Neutrophil (primary cell): ENCODE measurements around the gene WNK2.
A peak's percentile ranks its signal among the peaks of the same experiment; 100 is the strongest.

Source experiments
- H3K27ac ChIP-seq: fragments of 200-600 bp; sonication (generic); 2 replicates; pipeline ENCODE4 v1.5.1; 2016; ENCODE audit warnings: mild to moderate bottlenecking, moderate library complexity
- H3K27me3 ChIP-seq: fragments of 200-600 bp; sonication (generic); 2 replicates; pipeline ENCODE4 v1.6.0; 2016; ENCODE audit warnings: mild to moderate bottlenecking
- H3K36me3 ChIP-seq: fragments of 200-600 bp; sonication (generic); 2 replicates; pipeline ENCODE4 v1.5.1; 2017
- H3K4me1 ChIP-seq, 2 experiments: fragments of 200-600 bp in 1 of 2; sonication (generic) in 1 of 2; 1 replicate in 1 of 2; 2 replicates in 1 of 2; pipeline versions ENCODE4 v1.5.1 to v1.6.1; 2013 to 2016; ENCODE audit warnings: low read depth in 1 of 2, low read length in 1 of 2, mild to moderate bottlenecking in 1 of 2, moderate library complexity in 1 of 2; ENCODE audit not compliant: control insufficient read depth in 1 of 2, insufficient read depth in 1 of 2
- H3K4me3 ChIP-seq, 2 experiments: fragments of 200-600 bp in 1 of 2; sonication (generic) in 1 of 2; 1 replicate in 1 of 2; 2 replicates in 1 of 2; pipeline ENCODE4 v1.5.1; 2013 to 2016; ENCODE audit warnings: low read depth in 1 of 2, low read length in 1 of 2, mild to moderate bottlenecking in 1 of 2, moderate library complexity in 1 of 2
- H3K9me3 ChIP-seq: fragments of 200-600 bp; sonication (generic); 2 replicates; pipeline ENCODE4 v1.5.1; 2016
- CTCF ChIP-seq: fragments of 200-600 bp; sonication (generic); IDR thresholded peaks from 2 replicates; pipeline ENCODE4 v1.5.1; 2016; ENCODE audit warnings: antibody characterized with exemption

The WNK2 gene

GRCh38 chr9:93221044-93221443 is 37.1 kb downstream of the WNK2 start:
- TF ChIP-seq CTCF: no peak
- no peak overlapping the region for H3K4me3 ChIP-seq
- H3K36me3 ChIP-seq: no peaks in the 10 kb centered on the region
- no peaks in the 10 kb centered on the region for H3K9me3 ChIP-seq
- no peak overlapping the region for H3K27ac ChIP-seq
- peaks cover 7 to 26% of the 10 kb centered on the region in 2 experiments for H3K4me1 ChIP-seq
- peaks cover 47% of the 10 kb centered on the region for H3K27me3 ChIP-seq

- H3K27me3 ChIP-seq: peaks cover 60% of the 10 kb centered on the region
- H3K27ac ChIP-seq: peak overlapping the region; percentile 79
- H3K36me3 ChIP-seq: no peaks in the 10 kb centered on the region
- H3K4me3 ChIP-seq: peak overlapping the region in 1 of 2 experiments; percentile 22
- H3K9me3 ChIP-seq: no peaks in the 10 kb centered on the region
- peaks cover 7 to 26% of the 10 kb centered on the region in 2 experiments for H3K4me1 ChIP-seq
- TF ChIP-seq CTCF: no peak
Observed at GRCh38 chr9:93222890-93223259, 38.9 kb downstream of the WNK2 start.

GRCh38 chr9:93223260-93224180 is 39.6 kb downstream of the WNK2 start:
- TF ChIP-seq CTCF: no peak
- peak overlapping the region in 1 of 2 experiments; percentile 22 for H3K4me3 ChIP-seq
- H3K4me1 ChIP-seq: peaks cover 7 to 26% of the 10 kb centered on the region in 2 experiments
- peak overlapping the region; percentile 79 for H3K27ac ChIP-seq
- peaks cover 67% of the 10 kb centered on the region for H3K27me3 ChIP-seq
- no peaks in the 10 kb centered on the region for H3K36me3 ChIP-seq
- H3K9me3 ChIP-seq: no peaks in the 10 kb centered on the region

GRCh38 chr9:93224591-93224990 is 40.7 kb downstream of the WNK2 start:
- Histone ChIP-seq H3K36me3 (no peaks in the 10 kb centered on the region), H3K4me1 (peaks cover 7 to 26% of the 10 kb centered on the region in 2 experiments), H3K27me3 (peaks cover 77% of the 10 kb centered on the region), H3K27ac (no peak overlapping the region), H3K9me3 (no peaks in the 10 kb centered on the region), H3K4me3 (no peak overlapping the region)
- TF ChIP-seq CTCF: no peak

GRCh38 chr9:93225417-93225816 is 41.5 kb downstream of the WNK2 start:
- Histone ChIP-seq H3K27ac (no peak overlapping the region), H3K27me3 (peaks cover 86% of the 10 kb centered on the region), H3K9me3 (no peaks in the 10 kb centered on the region), H3K4me1 (peaks cover 7 to 26% of the 10 kb centered on the region in 2 experiments), H3K4me3 (no peak overlapping the region), H3K36me3 (no peaks in the 10 kb centered on the region)
- no peak for TF ChIP-seq CTCF
